Measurements from ENCODE around the gene NEGR1.

Gene NEGR1

GRCh38 chr1:71979882-71980281 is 302.5 kb downstream of the NEGR1 start:
- TF ChIP-seq Cebpa-rat (IDR thresholded peaks at IDR 0.05): no peak
- H3K4me2 ChIP-seq: no peak overlapping the region
- no peaks in the 10 kb centered on the region for H3K9me3 ChIP-seq (replicated peaks in 1 of 11)
- H4K20me1 ChIP-seq: no peaks in the 10 kb centered on the region; a peak in 1 of 22 replicates
- 0 out of 20 replicates have a peak, but pooled peaks cover 0 to 4% (median 0%) of the 10 kb centered on the region in 10 experiments for H3K4me1 ChIP-seq
- no peaks in the 10 kb centered on the region for H3K27me3 ChIP-seq
- H3K9ac ChIP-seq: no peak overlapping the region
- H3K36me3 ChIP-seq: no peaks in the 10 kb centered on the region
- no peak overlapping the region for H3K4me3 ChIP-seq
- H3K27ac ChIP-seq: no peak overlapping the region

DNA sequence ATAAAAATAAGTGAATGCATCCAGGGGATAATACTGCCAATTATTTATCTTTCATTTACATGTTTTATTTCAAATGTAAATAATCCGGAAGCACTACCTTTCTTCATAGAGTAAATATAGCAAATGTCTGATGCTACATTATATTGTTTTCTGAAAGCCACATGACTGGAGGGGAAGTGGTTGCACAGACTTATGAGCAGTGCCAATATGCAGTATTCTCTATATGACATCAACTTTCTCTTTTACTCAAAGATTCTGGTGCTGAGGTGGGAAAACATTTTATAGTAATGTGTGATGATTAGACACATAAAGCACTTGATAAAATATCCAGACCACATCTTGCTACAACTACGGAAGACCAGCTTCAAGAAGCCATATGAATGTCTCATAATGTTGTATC is 314.7 kb downstream of the NEGR1 start:
- no peak for TF ChIP-seq Cebpa-rat (IDR thresholded peaks at IDR 0.05)
- H3K27me3 ChIP-seq: no peaks in the 10 kb centered on the region
- H4K20me1 ChIP-seq: no peaks in the 10 kb centered on the region
- no peak overlapping the region for H3K4me3 ChIP-seq
- no peaks in the 10 kb centered on the region for H3K36me3 ChIP-seq
- no peak overlapping the region for H3K4me2 ChIP-seq
- H3K9me3 ChIP-seq (replicated peaks in 1 of 11): no peaks in the 10 kb centered on the region
- no peaks in the 10 kb centered on the region; a peak in 1 of 20 replicates for H3K4me1 ChIP-seq
- H3K27ac ChIP-seq: no peak overlapping the region
- no peak overlapping the region for H3K9ac ChIP-seq

DNA sequence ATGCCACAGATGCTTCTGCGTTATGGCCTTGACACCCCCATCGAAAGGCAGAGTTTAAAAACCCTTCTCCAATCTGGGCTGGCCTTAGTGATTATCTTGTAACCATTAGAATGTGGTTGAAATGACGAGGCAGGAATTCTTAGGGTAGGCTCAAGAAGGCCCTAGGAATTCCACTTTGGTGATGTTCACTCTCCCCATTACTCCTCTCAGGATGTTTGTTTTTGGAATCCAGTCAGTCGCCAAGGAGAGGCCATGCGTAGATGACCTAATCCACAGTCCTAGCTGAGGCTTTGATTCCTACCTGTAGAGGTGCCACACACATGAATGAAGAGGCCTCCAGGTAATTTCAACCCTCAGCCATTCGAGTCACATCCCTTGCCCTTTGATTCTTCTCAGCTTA is 318.2 kb downstream of the NEGR1 start:
- H3K4me2 ChIP-seq: no peak overlapping the region
- no peaks in the 10 kb centered on the region for H3K27me3 ChIP-seq
- H3K9me3 ChIP-seq (replicated peaks in 1 of 11): no peaks in the 10 kb centered on the region
- no peak overlapping the region for H3K27ac ChIP-seq
- no peak overlapping the region for H3K9ac ChIP-seq
- no peak overlapping the region for H3K4me3 ChIP-seq
- no peaks in the 10 kb centered on the region; a peak in 1 of 20 replicates for H3K4me1 ChIP-seq
- H4K20me1 ChIP-seq: no peaks in the 10 kb centered on the region
- TF ChIP-seq Cebpa-rat (IDR thresholded peaks at IDR 0.05): no peak
- no peaks in the 10 kb centered on the region for H3K36me3 ChIP-seq

- H3K4me2 ChIP-seq: no peak overlapping the region
- no peaks in the 10 kb centered on the region for H3K4me1 ChIP-seq
- no peaks in the 10 kb centered on the region for H4K20me1 ChIP-seq
- H3K9ac ChIP-seq: no peak overlapping the region
- H3K9me3 ChIP-seq (replicated peaks in 1 of 11): 0 out of 22 replicates have a peak, but pooled peaks cover 0 to 3% (median 0%) of the 10 kb centered on the region in 11 experiments
- H3K27ac ChIP-seq: no peak overlapping the region
- no peaks in the 10 kb centered on the region for H3K36me3 ChIP-seq
- TF ChIP-seq Cebpa-rat (IDR thresholded peaks at IDR 0.05): no peak
- H3K4me3 ChIP-seq: no peak overlapping the region
- H3K27me3 ChIP-seq: no peaks in the 10 kb centered on the region
Measured at GRCh38 chr1:71956613-71957285, 325.6 kb downstream of the NEGR1 start.

GRCh38 chr1:71950579-71950978 is 331.8 kb downstream of the NEGR1 start:
- no peaks in the 10 kb centered on the region for H3K36me3 ChIP-seq
- no peak overlapping the region for H3K4me2 ChIP-seq
- H3K27me3 ChIP-seq: no peaks in the 10 kb centered on the region
- no peaks in the 10 kb centered on the region for H3K4me1 ChIP-seq
- H4K20me1 ChIP-seq: no peaks in the 10 kb centered on the region
- TF ChIP-seq Cebpa-rat (IDR thresholded peaks at IDR 0.05): no peak
- H3K9me3 ChIP-seq (replicated peaks in 1 of 11): 0 out of 22 replicates have a peak, but pooled peaks cover 0 to 3% (median 0%) of the 10 kb centered on the region in 11 experiments
- no peak overlapping the region for H3K9ac ChIP-seq
- no peak overlapping the region for H3K27ac ChIP-seq
- H3K4me3 ChIP-seq: no peak overlapping the region

GRCh38 chr1:71949681-71950080 is 332.7 kb downstream of the NEGR1 start:
- no peaks in the 10 kb centered on the region for H3K4me1 ChIP-seq
- no peaks in the 10 kb centered on the region for H4K20me1 ChIP-seq
- 0 out of 22 replicates have a peak, but pooled peaks cover 0 to 3% (median 0%) of the 10 kb centered on the region in 11 experiments for H3K9me3 ChIP-seq (replicated peaks in 1 of 11)
- H3K27ac ChIP-seq: no peak overlapping the region
- no peak overlapping the region for H3K4me2 ChIP-seq
- no peaks in the 10 kb centered on the region for H3K36me3 ChIP-seq
- H3K9ac ChIP-seq: no peak overlapping the region
- H3K4me3 ChIP-seq: no peak overlapping the region
- no peak for TF ChIP-seq Cebpa-rat (IDR thresholded peaks at IDR 0.05)
- no peaks in the 10 kb centered on the region for H3K27me3 ChIP-seq

DNA sequence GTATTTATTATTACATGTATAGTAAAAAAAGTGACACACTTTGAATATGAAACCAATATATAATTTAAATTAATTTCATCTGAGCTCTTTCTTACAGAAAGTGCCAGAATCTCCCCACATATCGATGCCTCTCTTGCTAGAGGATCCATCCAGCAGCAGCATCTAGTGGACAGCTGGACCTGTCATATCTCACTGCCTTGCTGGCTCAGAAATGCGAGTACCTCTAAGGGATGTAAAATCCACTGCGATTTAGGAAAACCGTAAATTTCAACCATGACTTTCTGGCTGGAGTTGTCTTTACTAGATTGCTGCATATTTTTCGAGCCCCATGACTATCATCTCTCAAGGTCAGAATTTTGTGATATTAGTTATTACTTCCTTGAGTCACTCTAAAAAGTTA is 333.8 kb downstream of the NEGR1 start:
- TF ChIP-seq Cebpa-rat (IDR thresholded peaks at IDR 0.05): no peak
- no peaks in the 10 kb centered on the region for H3K36me3 ChIP-seq

GRCh38 chr1:71944006-71944405 is 338.3 kb downstream of the NEGR1 start:
- Histone ChIP-seq H3K27ac (no peak overlapping the region), H3K4me3 (no peak overlapping the region), H3K36me3 (no peaks in the 10 kb centered on the region), H3K9me3 (replicated peaks in 1 of 11) (no peaks in the 10 kb centered on the region), H3K27me3 (no peaks in the 10 kb centered on the region), H3K4me1 (peaks cover 0 to 5% (median 0%) of the 10 kb centered on the region in 10 experiments; a peak in 2 of 20 replicates), H3K9ac (no peak overlapping the region), H3K4me2 (no peak overlapping the region), H4K20me1 (no peaks in the 10 kb centered on the region)
- TF ChIP-seq Cebpa-rat (IDR thresholded peaks at IDR 0.05): no peak

More for the DNA sequence above, 333.8 kb downstream of the NEGR1 start:
- no peak overlapping the region for H3K9ac ChIP-seq
- no peaks in the 10 kb centered on the region for H4K20me1 ChIP-seq
- H3K4me3 ChIP-seq: no peak overlapping the region
- peaks cover 0 to 5% (median 0%) of the 10 kb centered on the region in 10 experiments; a peak in 2 of 20 replicates for H3K4me1 ChIP-seq
- H3K27me3 ChIP-seq: no peaks in the 10 kb centered on the region
- 0 out of 22 replicates have a peak, but pooled peaks cover 0 to 3% (median 0%) of the 10 kb centered on the region in 11 experiments for H3K9me3 ChIP-seq (replicated peaks in 1 of 11)
- no peak overlapping the region for H3K4me2 ChIP-seq
- H3K27ac ChIP-seq: no peak overlapping the region

DNA sequence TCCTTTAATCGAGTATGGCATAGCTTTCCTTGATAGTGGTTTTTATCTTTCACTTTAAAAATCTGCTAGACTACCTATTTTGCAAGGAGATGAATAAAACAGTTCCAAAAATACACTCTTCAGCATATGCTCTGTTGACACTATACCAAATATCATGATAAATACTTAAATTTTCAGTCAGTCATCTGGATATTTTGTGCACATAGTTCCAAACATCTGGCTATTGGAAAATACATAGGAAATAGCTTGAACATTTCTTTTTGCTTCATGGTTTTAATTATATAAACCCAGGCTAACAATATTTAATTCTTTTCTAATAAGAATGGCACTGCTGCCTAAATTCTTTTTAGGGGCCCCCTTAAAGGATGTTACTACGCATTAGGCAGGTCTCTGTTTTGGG is 342.1 kb downstream of the NEGR1 start:
- TF ChIP-seq Cebpa-rat (IDR thresholded peaks at IDR 0.05): no peak
- no peaks in the 10 kb centered on the region for H4K20me1 ChIP-seq
- H3K4me3 ChIP-seq: no peak overlapping the region
- no peaks in the 10 kb centered on the region for H3K36me3 ChIP-seq
- H3K4me1 ChIP-seq: peaks cover 0 to 13% (median 0%) of the 10 kb centered on the region in 10 experiments; a peak in 7 of 20 replicates
- no peak overlapping the region for H3K9ac ChIP-seq
- no peak overlapping the region for H3K27ac ChIP-seq
- H3K27me3 ChIP-seq: no peaks in the 10 kb centered on the region
- H3K9me3 ChIP-seq (replicated peaks in 1 of 11): no peaks in the 10 kb centered on the region
- no peak overlapping the region for H3K4me2 ChIP-seq

DNA sequence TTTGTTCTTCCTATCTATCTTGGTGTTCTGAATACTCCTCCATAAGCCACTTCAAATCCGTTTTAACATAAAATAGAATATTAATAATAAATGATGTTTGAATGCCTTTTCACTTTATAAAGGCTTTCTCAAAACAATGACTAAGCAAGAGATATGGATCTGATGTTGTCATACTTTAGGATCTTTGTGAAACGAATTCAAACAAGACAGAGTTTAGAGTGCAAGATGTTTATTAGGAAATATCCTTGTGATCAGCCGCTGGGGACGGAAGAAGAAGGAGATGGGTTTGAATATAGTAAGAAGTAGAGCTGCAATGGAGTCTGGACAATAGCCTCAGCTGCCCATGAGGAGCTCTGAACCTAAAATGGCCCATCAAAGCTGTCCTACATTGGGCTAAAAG is 351.8 kb downstream of the NEGR1 start:
- no peak for TF ChIP-seq Cebpa-rat (IDR thresholded peaks at IDR 0.05)
- Histone ChIP-seq H3K27ac (no peak overlapping the region), H3K4me3 (no peak overlapping the region), H3K36me3 (no peaks in the 10 kb centered on the region), H3K9me3 (replicated peaks in 1 of 11) (no peaks in the 10 kb centered on the region), H3K27me3 (no peaks in the 10 kb centered on the region), H3K9ac (no peak overlapping the region), H4K20me1 (no peaks in the 10 kb centered on the region), H3K4me1 (no peaks in the 10 kb centered on the region), H3K4me2 (no peak overlapping the region)
